Measurements from ENCODE around the gene HDAC6. TPM values are rescaled to one million over a fixed set of nuclear protein-coding genes. Genes with fewer than 3 reads are reported as not detected.

Gene HDAC6
- polyA plus RNA-seq, 1 donor (not counting 4 experiments of a cell fraction or from before 2014, with no cell fraction given), result 21.9 TPM

- H3K36me3 ChIP-seq (ENCODE audit: control insufficient read depth in 2 of 2, extremely low read depth in 1 of 2, insufficient read depth in 2 of 2, low read length in 2 of 2), result no peaks in the 10 kb centered on the region
- H3K4me3 ChIP-seq (ENCODE audit: control insufficient read depth in 2 of 3, extremely low read depth in 1 of 3, insufficient read depth in 2 of 3, low read depth in 1 of 3, low read length in 3 of 3), result no peak overlapping the region
- H3K9ac ChIP-seq (ENCODE audit: control insufficient read depth, extremely low read depth, insufficient read depth, low read length), result no peak overlapping the region
- FAIRE-seq, result no peak
- H2AFZ ChIP-seq (ENCODE audit: control insufficient read depth, low read length), result no peak overlapping the region
- no peak overlapping the region for H3K4me2 ChIP-seq (ENCODE audit: control insufficient read depth, extremely low read depth, insufficient read depth, low read depth, low read length)
- H3K27me3 ChIP-seq (ENCODE audit: control insufficient read depth, extremely low read depth, insufficient read depth, low read length), result peaks cover 6% of the 10 kb centered on the region
- DNase-seq (ENCODE audit: low read depth, low spot score), result no peak
- TF ChIP-seq, protein P1, sequence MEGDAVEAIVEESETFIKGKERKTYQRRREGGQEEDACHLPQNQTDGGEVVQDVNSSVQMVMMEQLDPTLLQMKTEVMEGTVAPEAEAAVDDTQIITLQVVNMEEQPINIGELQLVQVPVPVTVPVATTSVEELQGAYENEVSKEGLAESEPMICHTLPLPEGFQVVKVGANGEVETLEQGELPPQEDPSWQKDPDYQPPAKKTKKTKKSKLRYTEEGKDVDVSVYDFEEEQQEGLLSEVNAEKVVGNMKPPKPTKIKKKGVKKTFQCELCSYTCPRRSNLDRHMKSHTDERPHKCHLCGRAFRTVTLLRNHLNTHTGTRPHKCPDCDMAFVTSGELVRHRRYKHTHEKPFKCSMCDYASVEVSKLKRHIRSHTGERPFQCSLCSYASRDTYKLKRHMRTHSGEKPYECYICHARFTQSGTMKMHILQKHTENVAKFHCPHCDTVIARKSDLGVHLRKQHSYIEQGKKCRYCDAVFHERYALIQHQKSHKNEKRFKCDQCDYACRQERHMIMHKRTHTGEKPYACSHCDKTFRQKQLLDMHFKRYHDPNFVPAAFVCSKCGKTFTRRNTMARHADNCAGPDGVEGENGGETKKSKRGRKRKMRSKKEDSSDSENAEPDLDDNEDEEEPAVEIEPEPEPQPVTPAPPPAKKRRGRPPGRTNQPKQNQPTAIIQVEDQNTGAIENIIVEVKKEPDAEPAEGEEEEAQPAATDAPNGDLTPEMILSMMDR (optimal IDR thresholded peaks at IDR 0.05 in 1 of 3, IDR thresholded peaks at IDR 0.05 in 1 of 3, conservative IDR thresholded peaks at IDR 0.05 in 1 of 3; ENCODE audit: extremely low read depth in 1 of 3, insufficient read depth in 2 of 3, low read length in 3 of 3), result no peak
- no peak for TF ChIP-seq EZH2 (IDR thresholded peaks at IDR 0.05; ENCODE audit: low read length)
- dilution Hi-C loops (cut with MboI; ENCODE audit: extremely low pct_ligation_motif_present, low sequenced_read_pairs), result no loop called here
- H3K27ac ChIP-seq (ENCODE audit: control insufficient read depth, insufficient read depth, low read length), result no peak overlapping the region
- H3K4me1 ChIP-seq (ENCODE audit: control insufficient read depth, extremely low read depth, insufficient read depth, low read length), result no peaks in the 10 kb centered on the region
- no peaks in the 10 kb centered on the region for H4K20me1 ChIP-seq (ENCODE audit: control insufficient read depth, extremely low read depth, insufficient read depth, low read length)
- H3K9me3 ChIP-seq (ENCODE audit: control insufficient read depth, low read depth, low read length), result no peaks in the 10 kb centered on the region
- H3K9me1 ChIP-seq (ENCODE audit: control insufficient read depth, extremely low read depth, insufficient read depth, low read length), result no peaks in the 10 kb centered on the region
- H3K79me2 ChIP-seq (ENCODE audit: control insufficient read depth, insufficient read depth, low read length), result no peaks in the 10 kb centered on the region
These were observed 27.3 kb downstream of the HDAC6 start for GRCh38 chrX:48829016-48829735.

DNA sequence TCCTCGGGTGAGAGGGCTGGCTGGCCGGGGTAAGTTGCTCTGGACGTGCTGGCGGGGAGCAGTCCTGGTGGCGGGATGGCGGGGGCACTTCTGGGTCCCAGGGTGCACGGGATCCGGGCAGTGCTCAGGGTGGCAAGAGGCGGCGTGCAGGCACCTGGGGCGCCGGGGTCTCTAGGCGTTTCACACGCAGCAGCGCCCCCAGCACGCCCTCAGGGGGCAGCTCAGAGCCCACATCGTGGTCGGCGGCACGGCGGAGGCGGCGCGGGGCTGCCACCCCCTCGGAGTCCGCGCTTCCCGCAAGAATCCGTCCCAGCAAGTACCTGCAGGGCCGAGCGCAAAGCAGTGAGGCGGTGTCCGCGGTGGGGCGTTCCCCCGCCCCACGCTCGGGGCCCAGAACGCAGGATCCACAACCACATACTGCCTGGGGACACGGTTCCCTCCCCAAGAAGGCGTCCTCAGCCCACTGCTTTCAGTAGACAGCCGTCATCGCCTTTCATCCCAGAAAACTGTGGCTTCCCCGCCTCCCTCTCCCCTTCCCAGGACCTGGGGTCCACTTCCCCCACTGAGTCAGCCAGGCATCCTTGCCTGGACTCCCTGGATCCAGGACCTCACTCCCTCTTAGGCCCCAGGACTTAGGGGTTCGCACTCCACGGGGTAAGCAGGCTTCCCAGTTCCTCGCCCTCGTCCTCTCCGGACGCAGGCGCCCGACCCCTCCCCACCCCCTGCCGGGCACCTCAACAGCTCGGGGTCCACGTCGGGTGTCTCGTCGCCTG is 29.5 kb downstream of the HDAC6 start:
- Histone ChIP-seq H3K79me2 (ENCODE audit: control insufficient read depth, insufficient read depth, low read length) (no peaks in the 10 kb centered on the region), H3K9ac (ENCODE audit: control insufficient read depth, extremely low read depth, insufficient read depth, low read length) (no peak overlapping the region), H4K20me1 (ENCODE audit: control insufficient read depth, extremely low read depth, insufficient read depth, low read length) (no peaks in the 10 kb centered on the region), H3K9me3 (ENCODE audit: control insufficient read depth, low read depth, low read length) (no peaks in the 10 kb centered on the region), H3K36me3 (ENCODE audit: control insufficient read depth in 2 of 2, extremely low read depth in 1 of 2, insufficient read depth in 2 of 2, low read length in 2 of 2) (no peaks in the 10 kb centered on the region), H3K9me1 (ENCODE audit: control insufficient read depth, extremely low read depth, insufficient read depth, low read length) (no peaks in the 10 kb centered on the region), H3K27me3 (ENCODE audit: control insufficient read depth, extremely low read depth, insufficient read depth, low read length) (peaks cover 10% of the 10 kb centered on the region), H2AFZ (ENCODE audit: control insufficient read depth, low read length) (no peak overlapping the region), H3K4me3 (ENCODE audit: control insufficient read depth in 2 of 3, extremely low read depth in 1 of 3, insufficient read depth in 2 of 3, low read depth in 1 of 3, low read length in 3 of 3) (no peak overlapping the region), H3K27ac (ENCODE audit: control insufficient read depth, insufficient read depth, low read length) (no peak overlapping the region), H3K4me1 (ENCODE audit: control insufficient read depth, extremely low read depth, insufficient read depth, low read length) (no peaks in the 10 kb centered on the region), H3K4me2 (ENCODE audit: control insufficient read depth, extremely low read depth, insufficient read depth, low read depth, low read length) (no peak overlapping the region)
- no peak for FAIRE-seq
- dilution Hi-C loops (cut with MboI; ENCODE audit: extremely low pct_ligation_motif_present, low sequenced_read_pairs), result no loop called here
- DNase-seq (ENCODE audit: low read depth, low spot score), result no peak
- TF ChIP-seq, protein P1 (optimal IDR thresholded peaks at IDR 0.05 in 1 of 3, IDR thresholded peaks at IDR 0.05 in 1 of 3, conservative IDR thresholded peaks at IDR 0.05 in 1 of 3; ENCODE audit: extremely low read depth in 1 of 3, insufficient read depth in 2 of 3, low read length in 3 of 3), result no peak
- TF ChIP-seq EZH2 (IDR thresholded peaks at IDR 0.05; ENCODE audit: low read length), result no peak

Measured in keratinocyte (primary cell).